ENCODE measurements around the gene ZNF217.

- TF ChIP-seq CTCF (conservative IDR thresholded peaks at IDR 0.05; ENCODE audit: low read depth, low read length) (no peak), EZH2 (IDR thresholded peaks at IDR 0.05; ENCODE audit: borderline replicate concordance, low read depth, low read length, poor library complexity, severe bottlenecking) (no peak)
These were observed 20.1 kb upstream of the ZNF217 start for GRCh38 chr20:53613748-53614147.

Measured in A673 (cell line).